NCI-H1436 (cell line): ENCODE measurements around the gene MRTFB.
"Not testable (repeated sequence)": the region's sequence is repeated elsewhere in the genome, so short reads cannot be mapped to it uniquely, and the experiment has no call there.

Source experiments
- DNase-seq: peaks from one replicate; lab custom pipeline; 2025; lab: John Stamatoyannopoulos, UW

MRTFB gene

GRCh38 chr16:14132696-14133048 lies 61.6 kb downstream of the MRTFB start:
- DNase-seq = no peak

GRCh38 chr16:14133907-14134306 lies 62.8 kb downstream of the MRTFB start:
- no peak for DNase-seq

- DNase-seq = no peak
Observed at GRCh38 chr16:14135704-14136103, 64.6 kb downstream of the MRTFB start.

GRCh38 chr16:14139872-14140271 lies 68.8 kb downstream of the MRTFB start:
- no peak for DNase-seq

GRCh38 chr16:14140923-14141322 lies 69.8 kb downstream of the MRTFB start:
- no peak for DNase-seq

GRCh38 chr16:14146445-14146844 lies 75.3 kb downstream of the MRTFB start:
- no peak for DNase-seq

GRCh38 chr16:14148016-14148415 lies 76.9 kb downstream of the MRTFB start:
- no peak for DNase-seq

- DNase-seq = no peak
Observed at GRCh38 chr16:14148569-14148968, 77.5 kb downstream of the MRTFB start.

- DNase-seq = no peak
Observed at GRCh38 chr16:14150796-14151195, 79.7 kb downstream of the MRTFB start.

- DNase-seq = no peak
Observed at GRCh38 chr16:14151256-14152030, 80.3 kb downstream of the MRTFB start.

- DNase-seq = no peak
Observed at GRCh38 chr16:14155572-14156190, 84.6 kb downstream of the MRTFB start.

GRCh38 chr16:14164916-14165662 lies 94.0 kb downstream of the MRTFB start:
- no peak for DNase-seq

- DNase-seq = no peak
Observed at GRCh38 chr16:14168146-14168545, 97.0 kb downstream of the MRTFB start.

GRCh38 chr16:14172200-14172809 lies 101.2 kb downstream of the MRTFB start:
- no peak for DNase-seq

GRCh38 chr16:14175086-14175485 lies 104.0 kb downstream of the MRTFB start:
- no peak for DNase-seq

GRCh38 chr16:14177704-14178103 lies 106.6 kb downstream of the MRTFB start:
- DNase-seq = no peak

GRCh38 chr16:14179116-14179515 lies 108.0 kb downstream of the MRTFB start:
- DNase-seq = no peak

GRCh38 chr16:14180481-14180944 lies 109.4 kb downstream of the MRTFB start:
- no peak for DNase-seq

GRCh38 chr16:14181371-14182050 lies 110.4 kb downstream of the MRTFB start:
- DNase-seq = no peak

GRCh38 chr16:14182999-14183398 lies 111.9 kb downstream of the MRTFB start:
- no peak for DNase-seq

GRCh38 chr16:14183962-14184361 lies 112.8 kb downstream of the MRTFB start:
- not testable (repeated sequence) for DNase-seq
